Brain microvascular endothelial cell (primary cell): Measurements from ENCODE around the gene LIN9.

Experiments
- DNase-seq: peaks from one replicate; pipeline ENCODE4 v3.0.0-alpha.2; 2020
- H3K27ac ChIP-seq: fragments of 250-450 bp; sonication (Bioruptor Pico); 2 replicates; pipeline ENCODE4 v1.5.1; 2020; ENCODE audit warnings: mild to moderate bottlenecking, moderate library complexity
- H3K27me3 ChIP-seq: fragments of 250-450 bp; sonication (Bioruptor Pico); replicated peaks from 2 replicates; pipeline ENCODE4 v1.5.1; 2020; ENCODE audit warnings: mild to moderate bottlenecking
- H3K36me3 ChIP-seq: fragments of 250-450 bp; sonication (Bioruptor Pico); replicated peaks from 2 replicates; pipeline ENCODE4 v1.5.1; 2020; ENCODE audit warnings: mild to moderate bottlenecking
- H3K4me3 ChIP-seq: 2 replicates; pipeline ENCODE4 v1.5.1; 2011; ENCODE audit warnings: low read depth, mild to moderate bottlenecking, control low read depth, low read length, moderate library complexity
- in situ Hi-C: cut with HindIII; loops from 2 replicates; pipeline ENCODE4 v1.10.0; 2017; ENCODE audit warnings: low sequenced_read_pairs, low pct_ligation_motif_present
- TF ChIP-seq, protein P1 (sequence below): IDR thresholded peaks from 2 replicates; pipeline ENCODE4 v1.5.1; 2011; ENCODE audit warnings: low read depth, mild to moderate bottlenecking, moderate library complexity, low read length, control low read depth, inconsistent platforms; ENCODE audit errors: missing control alignments

Gene LIN9

DNA sequence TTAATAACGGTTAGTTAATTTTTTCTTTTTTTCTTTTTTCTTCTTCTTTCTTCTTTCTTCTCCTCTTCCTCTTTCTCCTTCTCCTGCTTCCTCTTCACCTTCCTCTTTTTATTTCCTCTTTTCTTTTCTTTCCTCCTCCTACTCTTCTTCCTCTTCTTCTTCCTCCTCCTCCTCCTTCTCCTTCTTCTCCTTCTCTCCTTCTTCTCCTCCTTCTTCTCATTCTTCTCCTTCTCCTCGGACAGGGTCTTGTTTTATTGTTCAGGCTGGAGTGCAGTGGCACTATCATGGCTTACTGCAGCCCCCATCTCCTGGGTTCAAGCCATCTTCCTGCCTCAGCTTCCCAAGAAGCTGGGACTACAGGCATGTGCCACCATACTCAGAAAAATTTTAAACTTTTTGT lies 109.0 kb downstream of the LIN9 start:
- TF ChIP-seq, protein P1, sequence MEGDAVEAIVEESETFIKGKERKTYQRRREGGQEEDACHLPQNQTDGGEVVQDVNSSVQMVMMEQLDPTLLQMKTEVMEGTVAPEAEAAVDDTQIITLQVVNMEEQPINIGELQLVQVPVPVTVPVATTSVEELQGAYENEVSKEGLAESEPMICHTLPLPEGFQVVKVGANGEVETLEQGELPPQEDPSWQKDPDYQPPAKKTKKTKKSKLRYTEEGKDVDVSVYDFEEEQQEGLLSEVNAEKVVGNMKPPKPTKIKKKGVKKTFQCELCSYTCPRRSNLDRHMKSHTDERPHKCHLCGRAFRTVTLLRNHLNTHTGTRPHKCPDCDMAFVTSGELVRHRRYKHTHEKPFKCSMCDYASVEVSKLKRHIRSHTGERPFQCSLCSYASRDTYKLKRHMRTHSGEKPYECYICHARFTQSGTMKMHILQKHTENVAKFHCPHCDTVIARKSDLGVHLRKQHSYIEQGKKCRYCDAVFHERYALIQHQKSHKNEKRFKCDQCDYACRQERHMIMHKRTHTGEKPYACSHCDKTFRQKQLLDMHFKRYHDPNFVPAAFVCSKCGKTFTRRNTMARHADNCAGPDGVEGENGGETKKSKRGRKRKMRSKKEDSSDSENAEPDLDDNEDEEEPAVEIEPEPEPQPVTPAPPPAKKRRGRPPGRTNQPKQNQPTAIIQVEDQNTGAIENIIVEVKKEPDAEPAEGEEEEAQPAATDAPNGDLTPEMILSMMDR, result no peak
- H3K27ac ChIP-seq, result no peak overlapping the region
- no peaks in the 10 kb centered on the region for H3K27me3 ChIP-seq
- H3K36me3 ChIP-seq, result no peaks in the 10 kb centered on the region
- in situ Hi-C loops, result no loop called here
- no peak for DNase-seq
- H3K4me3 ChIP-seq, result no peak overlapping the region

DNA sequence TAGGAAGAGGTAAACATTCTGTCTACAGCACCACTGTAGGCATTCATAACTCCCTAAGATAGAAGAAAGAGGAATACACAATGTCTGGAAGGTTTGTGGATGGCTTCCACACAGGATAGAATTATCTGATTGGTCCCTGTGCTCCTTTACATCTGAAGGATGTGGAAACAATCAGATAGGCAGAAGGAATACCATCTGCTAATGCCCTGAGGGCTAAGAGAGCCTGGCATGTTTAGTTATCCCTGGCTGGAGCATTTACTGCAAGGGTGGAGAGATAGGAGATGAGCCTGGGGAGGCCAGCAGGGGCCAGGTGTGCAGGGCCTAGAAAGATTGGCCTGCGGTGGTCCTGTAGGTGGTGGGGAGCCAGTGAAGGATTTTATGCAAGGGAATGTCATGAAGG lies 113.8 kb downstream of the LIN9 start:
- TF ChIP-seq, protein P1, result no peak
- H3K27me3 ChIP-seq, result no peaks in the 10 kb centered on the region
- H3K4me3 ChIP-seq, result no peak overlapping the region
- H3K36me3 ChIP-seq, result no peaks in the 10 kb centered on the region
- in situ Hi-C loops, result no loop called here
- no peak for DNase-seq
- no peak overlapping the region for H3K27ac ChIP-seq

GRCh38 chr1:226187380-226187779 lies 121.6 kb downstream of the LIN9 start:
- TF ChIP-seq, protein P1, result no peak
- Histone ChIP-seq H3K27ac (no peak overlapping the region), H3K4me3 (peak overlapping the region; percentile 95), H3K36me3 (peaks cover 9% of the 10 kb centered on the region), H3K27me3 (no peaks in the 10 kb centered on the region)
- in situ Hi-C loops, result no loop called here
- no peak for DNase-seq

DNA sequence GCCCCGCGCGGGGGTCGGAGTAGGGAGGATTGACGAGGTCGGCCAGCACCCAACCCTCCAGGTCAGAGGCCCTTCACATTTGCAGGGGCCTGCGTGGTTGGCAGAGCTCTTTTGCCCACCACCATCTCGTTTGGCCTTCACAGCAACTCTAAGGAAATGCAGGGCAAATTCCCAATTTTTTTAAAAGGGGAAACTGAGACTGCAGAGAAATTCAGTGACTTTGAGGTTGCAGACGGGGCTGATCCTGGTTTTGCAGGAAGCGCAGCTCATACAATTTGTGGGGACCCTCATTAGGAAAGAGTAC lies 122.0 kb downstream of the LIN9 start:
- H3K27me3 ChIP-seq, result no peaks in the 10 kb centered on the region
- H3K36me3 ChIP-seq, result peaks cover 9% of the 10 kb centered on the region
- H3K27ac ChIP-seq, result peak overlapping the region; percentile 96
- in situ Hi-C loops, result no loop called here
- peak overlapping the region; percentile 95 for H3K4me3 ChIP-seq
- DNase-seq, result no peak
- TF ChIP-seq, protein P1, result no peak

GRCh38 chr1:226186124-226187018 lies 122.6 kb downstream of the LIN9 start, which contains the start of gene ACBD3:
Gene ACBD3, minus strand, starts transcription at chr1:226186741. Its CDS starts 66 bp downstream, at chr1:226186675.
- in situ Hi-C loops, result no loop called here
- H3K27me3 ChIP-seq, result no peaks in the 10 kb centered on the region
- peak; percentile 78 for DNase-seq
- H3K4me3 ChIP-seq, result peak within 1 kb of the TSS; percentile 95
- peak within 1 kb of the TSS; percentile 96 for H3K27ac ChIP-seq
- peaks cover 9% of the 10 kb centered on the region for H3K36me3 ChIP-seq
- TF ChIP-seq, protein P1, result peak; percentile 30
